ENCODE data around the gene ABAT.
"Not testable (repeated sequence)": the region's sequence is repeated elsewhere in the genome, so short reads cannot be mapped to it uniquely, and the experiment has no call there.

ABAT gene

GRCh38 chr16:8758022-8758421 is 83.6 kb downstream of the ABAT start:
- DNase-seq = no peak
- in situ Hi-C loops (cut with HindIII; ENCODE audit: low pct_ligation_motif_present, low pct_unique_long_range_greater_than_20kb, low sequenced_read_pairs) = no loop called here

DNA sequence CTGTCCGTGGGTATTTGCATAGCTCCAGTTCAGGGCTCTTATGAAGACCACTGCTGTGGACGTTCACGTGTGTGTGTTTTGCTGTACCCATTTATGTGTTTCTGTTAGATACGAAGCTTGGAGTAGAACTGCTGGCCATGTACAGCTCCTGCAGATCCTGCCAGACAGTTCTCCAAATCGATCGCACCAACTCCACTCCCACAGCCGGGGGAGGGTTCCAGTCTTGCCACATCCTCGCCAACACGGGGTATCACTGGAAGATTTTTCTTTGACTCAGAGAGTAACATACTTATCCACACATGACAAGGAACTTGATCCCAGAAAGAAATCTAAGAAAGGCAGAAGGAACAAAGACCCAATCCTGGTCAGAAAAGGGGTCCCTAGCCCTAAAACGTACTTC is 85.6 kb downstream of the ABAT start:
- DNase-seq = no peak
- in situ Hi-C loops (cut with HindIII; ENCODE audit: low pct_ligation_motif_present, low pct_unique_long_range_greater_than_20kb, low sequenced_read_pairs) = no loop called here

GRCh38 chr16:8761078-8761477 is 86.7 kb downstream of the ABAT start:
- in situ Hi-C loops (cut with HindIII; ENCODE audit: low pct_ligation_motif_present, low pct_unique_long_range_greater_than_20kb, low sequenced_read_pairs) = no loop called here
- no peak for DNase-seq

DNA sequence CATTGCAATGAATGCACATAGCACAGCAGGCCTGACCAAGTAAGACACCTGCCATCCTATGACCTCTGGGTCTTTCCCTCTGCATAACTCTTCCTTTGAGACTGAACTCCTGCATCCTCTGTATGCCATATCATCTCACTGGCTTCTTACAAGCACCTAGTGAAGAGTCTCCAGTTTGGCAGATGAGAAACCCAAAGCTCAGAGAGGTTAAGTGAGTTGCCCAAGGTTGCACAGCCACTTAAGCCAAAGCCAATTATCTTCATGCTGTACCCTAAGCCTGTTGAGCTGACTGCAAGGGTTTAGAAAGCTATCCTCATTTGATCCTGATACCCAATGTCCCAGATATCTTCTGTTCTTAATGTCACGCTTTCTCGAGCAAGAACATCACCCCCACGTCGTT is 87.8 kb downstream of the ABAT start:
- in situ Hi-C loops (cut with HindIII; ENCODE audit: low pct_ligation_motif_present, low pct_unique_long_range_greater_than_20kb, low sequenced_read_pairs) = no loop called here
- no peak for DNase-seq

GRCh38 chr16:8763083-8763482 is 88.7 kb downstream of the ABAT start:
- in situ Hi-C loops (cut with HindIII; ENCODE audit: low pct_ligation_motif_present, low pct_unique_long_range_greater_than_20kb, low sequenced_read_pairs) = no loop called here
- DNase-seq = no peak

- in situ Hi-C loops (cut with HindIII; ENCODE audit: low pct_ligation_motif_present, low pct_unique_long_range_greater_than_20kb, low sequenced_read_pairs) = no loop called here
- DNase-seq = no peak
Observed at GRCh38 chr16:8763899-8764298, 89.5 kb downstream of the ABAT start.

- in situ Hi-C loops (cut with HindIII; ENCODE audit: low pct_ligation_motif_present, low pct_unique_long_range_greater_than_20kb, low sequenced_read_pairs) = no loop called here
- no peak for DNase-seq
Observed at GRCh38 chr16:8764525-8765250, 90.3 kb downstream of the ABAT start.

GRCh38 chr16:8767176-8767575 is 92.8 kb downstream of the ABAT start:
- in situ Hi-C loops (cut with HindIII; ENCODE audit: low pct_ligation_motif_present, low pct_unique_long_range_greater_than_20kb, low sequenced_read_pairs) = no loop called here
- DNase-seq = no peak

DNA sequence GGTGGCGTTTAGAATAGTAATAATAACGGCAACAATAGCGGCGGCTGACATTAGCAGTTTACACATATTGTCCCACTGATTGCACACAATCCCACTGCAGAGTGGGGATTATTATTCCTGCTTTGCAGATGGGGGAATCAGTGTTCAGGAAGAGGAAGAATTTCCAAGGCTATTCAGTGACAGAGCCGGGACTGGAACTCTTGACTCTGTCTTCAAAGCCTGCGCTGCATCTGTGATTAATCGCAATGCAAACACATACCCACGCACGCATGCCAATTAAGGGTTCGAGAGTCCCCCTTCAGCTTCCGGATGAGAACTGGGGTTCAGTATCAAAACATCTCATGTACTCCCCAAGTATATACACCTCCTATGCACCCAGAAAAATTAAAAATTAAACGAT is 93.9 kb downstream of the ABAT start:
- no peak for DNase-seq
- in situ Hi-C loops (cut with HindIII; ENCODE audit: low pct_ligation_motif_present, low pct_unique_long_range_greater_than_20kb, low sequenced_read_pairs) = no loop called here

DNA sequence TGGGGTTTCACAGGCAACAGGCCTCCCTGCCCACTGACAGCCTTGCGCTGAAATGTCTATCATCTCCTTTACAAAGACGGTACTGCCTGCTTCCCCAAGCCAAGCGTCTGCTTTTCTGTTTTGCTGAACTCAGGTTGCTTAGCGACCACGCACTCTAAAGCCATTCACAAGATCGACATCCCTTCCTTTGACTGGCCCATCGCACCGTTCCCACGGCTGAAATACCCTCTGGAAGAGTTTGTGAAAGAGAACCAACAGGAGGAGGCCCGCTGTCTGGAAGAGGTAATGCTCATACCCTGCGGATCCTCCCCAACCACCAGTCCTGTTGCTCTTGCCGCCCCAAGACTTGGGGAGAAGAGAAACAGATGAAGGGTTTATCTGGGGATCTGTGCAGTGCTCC is 94.3 kb downstream of the ABAT start:
- DNase-seq = no peak
- in situ Hi-C loops (cut with HindIII; ENCODE audit: low pct_ligation_motif_present, low pct_unique_long_range_greater_than_20kb, low sequenced_read_pairs) = no loop called here

DNA sequence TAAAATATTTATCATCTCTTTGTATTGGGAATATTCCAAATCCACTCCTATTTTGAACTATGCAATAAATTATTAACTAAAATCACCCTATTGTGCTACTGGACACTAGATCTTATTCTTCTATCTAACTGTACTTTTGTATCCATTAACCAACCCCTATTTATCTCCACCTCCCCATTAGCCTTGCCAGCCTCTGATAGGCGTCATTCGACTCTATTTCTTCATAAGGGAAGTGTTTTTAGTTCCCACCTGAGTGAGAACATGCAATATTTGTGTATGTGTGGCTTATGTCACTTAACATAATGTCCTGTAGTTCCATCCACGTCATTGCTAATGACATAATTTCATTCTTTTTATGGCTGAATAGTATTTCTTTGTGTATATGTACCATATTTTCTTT is 99.1 kb downstream of the ABAT start:
- no peak for DNase-seq
- in situ Hi-C loops (cut with HindIII; ENCODE audit: low pct_ligation_motif_present, low pct_unique_long_range_greater_than_20kb, low sequenced_read_pairs) = no loop called here

DNA sequence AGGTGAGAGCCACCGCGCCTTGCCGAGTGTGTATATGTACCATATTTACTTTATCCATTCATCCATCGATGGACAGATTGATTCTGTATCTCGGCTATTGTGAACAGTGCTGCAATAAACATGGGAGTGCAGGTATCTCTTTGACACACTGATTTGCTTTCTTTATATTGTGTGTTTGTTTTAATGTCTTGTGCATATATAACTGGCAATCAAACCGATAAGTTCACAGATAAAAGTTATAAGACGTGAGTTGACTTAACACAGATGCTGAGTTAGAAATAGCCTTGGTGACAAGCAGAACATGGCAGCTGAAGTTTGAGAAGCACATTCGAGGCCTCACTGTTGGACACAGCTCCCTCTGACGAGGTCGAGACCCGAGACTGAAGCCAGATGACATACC is 99.8 kb downstream of the ABAT start:
- in situ Hi-C loops (cut with HindIII; ENCODE audit: low pct_ligation_motif_present, low pct_unique_long_range_greater_than_20kb, low sequenced_read_pairs) = no loop called here
- DNase-seq = no peak

DNA sequence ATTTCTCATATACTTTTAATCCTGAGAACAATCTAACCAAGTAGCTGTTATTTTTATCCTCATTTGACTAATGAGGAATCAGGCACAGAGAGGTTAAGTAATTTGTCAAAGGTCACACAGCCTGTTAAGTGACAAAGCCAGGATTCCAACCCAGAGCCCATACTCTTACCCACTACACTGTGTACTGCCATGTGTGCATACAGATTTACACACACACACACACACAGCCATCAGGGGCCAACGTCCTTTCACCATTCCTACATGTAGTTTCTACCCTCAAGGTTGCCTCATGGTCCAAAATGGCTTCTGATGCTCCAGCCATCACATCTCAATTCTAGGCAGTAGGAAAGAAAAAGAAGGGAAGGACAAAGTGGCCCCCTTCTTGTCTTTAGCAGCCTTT is 100.9 kb downstream of the ABAT start:
- no peak for DNase-seq
- in situ Hi-C loops (cut with HindIII; ENCODE audit: low pct_ligation_motif_present, low pct_unique_long_range_greater_than_20kb, low sequenced_read_pairs) = no loop called here

DNA sequence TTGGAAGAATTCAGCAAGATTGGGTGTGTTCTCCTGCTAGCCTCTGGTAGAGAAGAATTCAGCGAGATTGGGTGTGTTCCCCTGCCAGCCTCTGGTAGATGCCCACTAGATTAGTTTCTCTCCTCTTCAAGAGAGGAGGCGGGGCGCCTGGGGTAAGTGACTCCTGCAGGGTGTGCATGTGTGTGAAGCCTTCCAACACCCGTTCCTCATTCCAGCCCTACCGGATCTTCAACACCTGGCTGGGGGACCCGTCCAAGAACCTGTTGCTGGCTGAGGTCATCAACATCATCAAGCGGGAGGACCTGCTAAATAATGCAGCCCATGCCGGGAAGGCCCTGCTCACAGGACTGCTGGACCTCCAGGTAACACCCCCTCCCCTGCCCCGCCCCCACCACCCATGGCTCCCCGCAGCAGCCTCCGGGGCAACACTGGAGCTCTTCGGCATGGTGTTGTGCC is 101.7 kb downstream of the ABAT start:
- in situ Hi-C loops (cut with HindIII; ENCODE audit: low pct_ligation_motif_present, low pct_unique_long_range_greater_than_20kb, low sequenced_read_pairs) = no loop called here
- no peak for DNase-seq

DNA sequence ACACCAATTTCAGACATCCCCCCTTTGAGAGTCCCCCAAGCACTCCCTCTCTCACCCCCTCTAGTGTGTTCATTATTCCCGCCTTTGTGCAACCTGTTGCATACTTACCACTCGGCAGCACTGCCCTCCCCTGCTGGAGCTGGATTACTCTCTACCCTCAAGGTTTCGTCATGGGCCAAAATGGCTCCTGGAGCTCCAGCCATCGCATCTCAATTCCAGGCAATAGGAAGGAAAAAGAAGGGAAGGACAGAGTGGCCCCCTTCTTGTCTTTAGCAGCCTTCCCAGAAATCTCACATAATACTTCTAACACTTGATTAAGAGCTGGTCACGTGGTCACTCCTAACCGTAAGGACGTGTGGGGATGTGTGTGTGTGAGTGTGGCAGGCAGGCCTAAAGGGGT is 102.8 kb downstream of the ABAT start:
- in situ Hi-C loops (cut with HindIII; ENCODE audit: low pct_ligation_motif_present, low pct_unique_long_range_greater_than_20kb, low sequenced_read_pairs) = no loop called here
- no peak for DNase-seq

- in situ Hi-C loops (cut with HindIII; ENCODE audit: low pct_ligation_motif_present, low pct_unique_long_range_greater_than_20kb, low sequenced_read_pairs) = no loop called here
- no peak for DNase-seq
Observed at GRCh38 chr16:8781797-8782196, 107.4 kb downstream of the ABAT start.

DNA sequence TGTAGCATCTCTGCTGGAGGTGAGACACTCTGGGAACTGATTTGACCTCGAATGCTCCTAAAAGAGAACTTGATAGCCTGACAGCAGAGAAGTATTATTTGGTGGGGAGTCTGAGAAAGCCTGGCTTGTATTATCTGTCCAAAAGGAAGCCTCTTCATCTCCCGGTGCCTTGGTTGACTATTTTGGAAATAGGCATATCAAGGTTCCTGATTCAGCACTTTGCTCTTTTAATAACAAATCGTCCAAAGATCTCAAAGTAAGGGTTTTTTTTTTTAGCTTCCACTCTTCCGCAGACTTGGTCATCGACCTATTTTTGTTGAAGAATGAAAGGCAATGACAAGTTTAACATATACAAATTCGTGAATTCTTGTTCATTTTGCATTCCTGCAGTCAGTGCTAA is 108.3 kb downstream of the ABAT start:
- DNase-seq = no peak
- in situ Hi-C loops (cut with HindIII; ENCODE audit: low pct_ligation_motif_present, low pct_unique_long_range_greater_than_20kb, low sequenced_read_pairs) = no loop called here

DNA sequence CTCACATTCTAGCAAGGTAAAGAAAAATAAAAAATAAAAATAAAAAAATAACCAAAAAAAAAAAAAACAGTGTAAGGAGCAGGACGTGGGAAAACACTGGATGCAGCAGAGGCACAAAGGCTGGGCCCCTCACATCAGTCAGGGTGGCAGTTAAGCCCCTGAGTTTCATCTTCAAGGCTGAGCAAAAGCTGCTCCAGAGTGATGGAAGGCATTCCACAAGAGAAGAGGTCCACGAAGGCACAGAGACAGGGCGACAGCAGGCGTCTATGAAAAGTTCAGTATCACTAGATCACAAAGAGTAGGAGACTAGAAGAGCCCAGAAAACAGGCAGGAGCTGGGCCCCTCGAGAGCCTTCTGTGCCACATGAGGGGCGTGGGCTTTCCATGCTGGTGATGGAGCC is 111.0 kb downstream of the ABAT start:
- in situ Hi-C loops (cut with HindIII; ENCODE audit: low pct_ligation_motif_present, low pct_unique_long_range_greater_than_20kb, low sequenced_read_pairs) = no loop called here
- no peak for DNase-seq

GRCh38 chr16:8786316-8786715 is 111.9 kb downstream of the ABAT start:
- DNase-seq; in situ Hi-C loops (cut with HindIII; ENCODE audit: low pct_ligation_motif_present, low pct_unique_long_range_greater_than_20kb, low sequenced_read_pairs): not testable (repeated sequence)

GRCh38 chr16:8788578-8789172 is 114.3 kb downstream of the ABAT start:
- no peak for DNase-seq
- in situ Hi-C loops (cut with HindIII; ENCODE audit: low pct_ligation_motif_present, low pct_unique_long_range_greater_than_20kb, low sequenced_read_pairs) = no loop called here

Data from ACHN (cell line).